Endothelial cell of umbilical vein (primary cell): Measurements from ENCODE around the gene CCR1. TPM values are rescaled to one million over a fixed set of nuclear protein-coding genes. Genes with fewer than 3 reads are reported as not detected.

Source experiments
- BruUV-seq: library from RNA; stranded (reverse); fragments of 400-500 nt; replicated peaks from 2 replicates; lab custom pipeline; 2021; lab: Mats Ljungman, UMichigan
- CTCF ChIA-PET: fragments of 300-600, 350-600 bp; sonication (Branson Sonifier 250); formaldehyde crosslinking; loops from one replicate; lab custom pipeline; 2021; ENCODE audit warnings: antibody characterized with exemption, inconsistent platforms; lab: Charles Lee
- POLR2A ChIA-PET: fragments of 300-600, 350-600 bp; sonication (Branson Sonifier 250); formaldehyde crosslinking; loops from one replicate; lab custom pipeline; 2021; ENCODE audit warnings: antibody characterized with exemption, inconsistent platforms; lab: Charles Lee
- DNase-seq: peaks from one replicate; pipeline ENCODE4 v3.0.0-alpha.2; 2011; ENCODE audit warnings: low read depth, low spot score
- FAIRE-seq: peaks from 2 replicates; lab custom pipeline; 2011; peaks lifted over from hg19 to GRCh38; lab: Jason Lieb, UNC
- H2AFZ ChIP-seq: 2 replicates; pipeline ENCODE4 v1.6.0; 2012; ENCODE audit warnings: low read depth, low read length, control low read depth, inconsistent platforms
- H3K27ac ChIP-seq: 2 replicates; pipeline ENCODE4 v1.5.1; 2011; ENCODE audit warnings: low read depth, mild to moderate bottlenecking, control low read depth, low read length, moderate library complexity; ENCODE audit not compliant: insufficient read depth
- H3K27me3 ChIP-seq, 2 experiments: 2 replicates each; pipeline versions ENCODE4 v1.6.0 to v1.6.1; 2011; ENCODE audit warnings: low read length in 2 of 2, mixed read lengths in 1 of 2; ENCODE audit not compliant: control insufficient read depth in 2 of 2, insufficient read depth in 2 of 2
- H3K36me3 ChIP-seq, 2 experiments: 2 replicates in 1 of 2; 3 replicates in 1 of 2; pipeline ENCODE4 v1.5.1; 2011; ENCODE audit warnings: low read length in 2 of 2, mild to moderate bottlenecking in 1 of 2, moderate library complexity in 1 of 2; ENCODE audit not compliant: control insufficient read depth in 2 of 2, insufficient read depth in 2 of 2; ENCODE audit errors: extremely low read depth in 1 of 2
- H3K4me1 ChIP-seq: 3 replicates; pipeline ENCODE4 v1.5.1; 2011; ENCODE audit warnings: mild to moderate bottlenecking, low read length; ENCODE audit not compliant: control insufficient read depth, insufficient read depth; ENCODE audit errors: extremely low read depth
- H3K4me2 ChIP-seq: 2 replicates; pipeline ENCODE4 v1.6.1; 2011; ENCODE audit warnings: low read length, control low read depth, mixed read lengths; ENCODE audit not compliant: insufficient read depth
- H3K4me3 ChIP-seq, 3 experiments: fragments of 200-600 bp in 1 of 3; sonication (generic), shearing (Covaris generic) in 1 of 3; replicated peaks in 1 of 3; 2 replicates each; pipeline ENCODE4 v1.5.1; 2011 to 2016; ENCODE audit warnings: control low read depth in 3 of 3, low read length in 3 of 3, mild to moderate bottlenecking in 2 of 3, inconsistent platforms in 1 of 3, low read depth in 1 of 3, moderate library complexity in 1 of 3; ENCODE audit not compliant: insufficient read depth in 1 of 3
- H3K79me2 ChIP-seq: 2 replicates; pipeline ENCODE4 v1.6.0; 2012; ENCODE audit warnings: low read length, inconsistent platforms; ENCODE audit not compliant: control insufficient read depth, insufficient read depth
- H3K9ac ChIP-seq: replicated peaks from 2 replicates; pipeline ENCODE3; 2011; ENCODE audit warnings: low read length, control low read depth; ENCODE audit not compliant: insufficient read depth; ENCODE audit errors: extremely low read depth
- H3K9me1 ChIP-seq: replicated peaks from 3 replicates; pipeline ENCODE4 v1.6.0; 2011; ENCODE audit warnings: mild to moderate bottlenecking, low read length; ENCODE audit not compliant: control insufficient read depth, insufficient read depth; ENCODE audit errors: extremely low read depth
- H3K9me3 ChIP-seq: replicated peaks from 2 replicates; pipeline ENCODE4 v1.5.1; 2012; ENCODE audit warnings: low read length, inconsistent platforms; ENCODE audit not compliant: control insufficient read depth, insufficient read depth
- H4K20me1 ChIP-seq: replicated peaks from 2 replicates; pipeline ENCODE3; 2011; ENCODE audit warnings: mild to moderate bottlenecking, low read length; ENCODE audit not compliant: control insufficient read depth, insufficient read depth; ENCODE audit errors: extremely low read depth
- CTCF ChIP-seq, 2 donors: IDR thresholded peaks; 1 replicate in 1 of 2; 2 replicates in 1 of 2; pipeline ENCODE4 v1.5.1; 2011; ENCODE audit warnings: low read length in 2 of 2, mild to moderate bottlenecking in 2 of 2, moderate library complexity in 2 of 2, control low read depth in 1 of 2, inconsistent platforms in 1 of 2, low read depth in 1 of 2; ENCODE audit not compliant: insufficient read depth in 1 of 2; ENCODE audit errors: extremely low read depth in 1 of 2
- EZH2 ChIP-seq: IDR thresholded peaks from 2 replicates; pipeline ENCODE4 v1.6.1; 2012; ENCODE audit warnings: borderline replicate concordance, low read depth, mild to moderate bottlenecking, moderate library complexity, low read length, inconsistent platforms; ENCODE audit not compliant: severe bottlenecking
- FOS ChIP-seq: IDR thresholded peaks from 2 replicates; pipeline ENCODE4 v1.6.1; 2011; ENCODE audit warnings: mild to moderate bottlenecking, low read length, moderate library complexity, borderline replicate concordance; ENCODE audit not compliant: insufficient read depth
- GATA2 ChIP-seq: IDR thresholded peaks from 2 replicates; pipeline ENCODE4 v1.7.0; 2011; ENCODE audit warnings: low read depth, mild to moderate bottlenecking, moderate library complexity, mixed read lengths, low read length; ENCODE audit not compliant: insufficient read length, insufficient read depth
- JUN ChIP-seq: IDR thresholded peaks from 2 replicates; pipeline ENCODE4 v1.6.1; 2011; ENCODE audit warnings: borderline replicate concordance, low read depth; ENCODE audit not compliant: insufficient read length, insufficient read depth
- MAX ChIP-seq: IDR thresholded peaks from 2 replicates; pipeline ENCODE4 v1.6.1; 2011; ENCODE audit not compliant: insufficient read depth, insufficient read length
- MYC ChIP-seq: IDR thresholded peaks from one replicate; pipeline ENCODE4 v1.6.1; 2011; ENCODE audit warnings: mild to moderate bottlenecking, low read depth, low read length
- POLR2AphosphoS5 ChIP-seq: IDR thresholded peaks from 2 replicates; pipeline ENCODE4 v1.6.1; 2012; ENCODE audit warnings: low read depth, mild to moderate bottlenecking, control low read depth, low read length, moderate library complexity; ENCODE audit not compliant: insufficient read depth
- dilution Hi-C: fragments of 300-500 bp; cut with MboI; formaldehyde crosslinking; loops from one replicate; pipeline ENCODE4 v1.15.0; 2019; ENCODE audit warnings: low sequenced_read_pairs; ENCODE audit not compliant: extremely low pct_ligation_motif_present
- intact Hi-C: fragments of 100-400 bp; cut with micrococcal nuclease; formaldehyde crosslinking; loops from one replicate; pipeline ENCODE4 v1.10.0; 2022
- polyA plus RNA-seq, 4 experiments: library from polyadenylated mRNA; depleted of rRNA in 3 of 4; stranded (reverse) in 3 of 4; unstranded in 1 of 4; fragments of >200 nt; gene quantifications; 2 replicates each; pipeline versions ENCODE4 v1.2.1 to v1.2.3, GENCODE V29; 2011 to 2012; ENCODE audit warnings: missing spikeins in 1 of 4
- total RNA-seq: library from RNA; stranded (reverse); gene quantifications from 2 replicates; pipeline ENCODE4 v1.2.3, GENCODE V29; 2021

CCR1 gene
- total and polyA plus RNA-seq, 2 donors (not counting 3 experiments of a cell fraction or from before 2014, with no cell fraction given): not detected

GRCh38 chr3:46163556-46164041, 44.5 kb downstream of the CCR1 start:
- TF ChIP-seq MAX (no peak), MYC (no peak), EZH2 (no peak), GATA2 (no peak), POLR2AphosphoS5 (no peak), FOS (no peak), JUN (no peak), CTCF (IDR thresholded peaks at IDR 0.05; ENCODE audit: extremely low read depth in 1 of 2, insufficient read depth in 1 of 2, low read depth in 1 of 2, low read length in 2 of 2) (no peak)
- FAIRE-seq: no peak

More at GRCh38 chr3:46163556-46164041, 44.5 kb downstream of the CCR1 start:
- intact Hi-C loops (no loop called here), dilution Hi-C loops (no loop called here)
- ChIA-PET CTCF (no interaction called here), POLR2A (no interaction called here)
- Histone ChIP-seq H3K27me3 (no peaks in the 10 kb centered on the region), H3K79me2 (no peaks in the 10 kb centered on the region), H2AFZ (no peak overlapping the region), H3K9me3 (no peaks in the 10 kb centered on the region), H3K27ac (no peak overlapping the region), H3K36me3 (no peaks in the 10 kb centered on the region), H3K4me3 (no peak overlapping the region), H3K4me2 (no peak overlapping the region), H3K9ac (no peak overlapping the region), H4K20me1 (no peaks in the 10 kb centered on the region), H3K9me1 (no peaks in the 10 kb centered on the region), H3K4me1 (no peaks in the 10 kb centered on the region)
- no peak for DNase-seq
- BruUV-seq: no TSS peak
